BLaER1 treated with 17β-estradiol and CSF1 and Interleukin-3, amounts not matched to agents 10 nM and 100 nM (cell line): Measurements from ENCODE around the gene CFAP54.
A peak's percentile ranks its signal among the peaks of the same experiment; 100 is the strongest.

Experiments used
- H3K27ac ChIP-seq, 11 experiments: shearing (Covaris generic); formaldehyde crosslinking; 2 replicates each; pipeline ENCODE4 v1.8.1; 2022
- H3K27me3 ChIP-seq, 11 experiments: shearing (Covaris generic); formaldehyde crosslinking; 2 replicates each; pipeline ENCODE4 v1.8.1; 2022
- H3K36me3 ChIP-seq, 11 experiments: shearing (Covaris generic); formaldehyde crosslinking; 2 replicates each; pipeline ENCODE4 v1.8.1; 2022
- H3K4me1 ChIP-seq, 10 experiments: shearing (Covaris generic); formaldehyde crosslinking; 2 replicates each; pipeline ENCODE4 v1.8.1; 2022
- H3K4me2 ChIP-seq, 11 experiments: shearing (Covaris generic); formaldehyde crosslinking; 2 replicates each; pipeline ENCODE4 v1.8.1; 2022
- H3K4me3 ChIP-seq, 10 experiments: shearing (Covaris generic); formaldehyde crosslinking; 2 replicates each; pipeline ENCODE4 v1.8.1; 2022
- H3K9ac ChIP-seq, 11 experiments: shearing (Covaris generic); formaldehyde crosslinking; 2 replicates each; pipeline ENCODE4 v1.8.1; 2022
- H3K9me3 ChIP-seq, 11 experiments: shearing (Covaris generic); formaldehyde crosslinking; replicated peaks in 1 of 11; 2 replicates each; pipeline ENCODE4 v1.8.1; 2022
- H4K20me1 ChIP-seq, 11 experiments: shearing (Covaris generic); formaldehyde crosslinking; 2 replicates each; pipeline ENCODE4 v1.8.1; 2022
- Cebpa-rat ChIP-seq, 11 experiments: shearing (Covaris generic); IDR thresholded peaks; 2 replicates each; pipeline ENCODE4 v1.8.1; 2022

Gene CFAP54

GRCh38 chr12:96829354-96829753, 340.0 kb downstream of the CFAP54 start:
- no peaks in the 10 kb centered on the region for H3K27me3 ChIP-seq
- peaks cover 0 to 8% (median 3%) of the 10 kb centered on the region in 11 experiments; a peak in 6 of 22 replicates for H3K9me3 ChIP-seq
- H3K4me2 ChIP-seq: no peak overlapping the region
- H3K4me3 ChIP-seq: no peak overlapping the region
- H3K36me3 ChIP-seq: no peaks in the 10 kb centered on the region
- no peak for TF ChIP-seq Cebpa-rat (IDR thresholded peaks at IDR 0.05)
- no peaks in the 10 kb centered on the region for H3K4me1 ChIP-seq
- no peaks in the 10 kb centered on the region for H4K20me1 ChIP-seq
- H3K27ac ChIP-seq: no peak overlapping the region
- no peak overlapping the region for H3K9ac ChIP-seq

- H3K4me2 ChIP-seq: no peak overlapping the region
- no peaks in the 10 kb centered on the region for H3K4me1 ChIP-seq
- H4K20me1 ChIP-seq: no peaks in the 10 kb centered on the region
- H3K9ac ChIP-seq: no peak overlapping the region
- no peak overlapping the region for H3K27ac ChIP-seq
- H3K4me3 ChIP-seq: no peak overlapping the region
- TF ChIP-seq Cebpa-rat (IDR thresholded peaks at IDR 0.05): no peak
- no peaks in the 10 kb centered on the region for H3K27me3 ChIP-seq
- H3K9me3 ChIP-seq: peaks cover 3 to 15% (median 8%) of the 10 kb centered on the region in 11 experiments; a peak in 8 of 22 replicates
- H3K36me3 ChIP-seq: no peaks in the 10 kb centered on the region
Observed at GRCh38 chr12:96831346-96831745, 342.0 kb downstream of the CFAP54 start.

- no peak overlapping the region for H3K4me3 ChIP-seq
- H3K4me1 ChIP-seq: peaks cover 14 to 18% (median 17%) of the 10 kb centered on the region in 10 experiments
- H3K4me2 ChIP-seq: peak overlapping the region; percentile 30 to 75 (median 60); a peak in 21 of 22 replicates
- H4K20me1 ChIP-seq: no peaks in the 10 kb centered on the region
- no peaks in the 10 kb centered on the region for H3K27me3 ChIP-seq
- TF ChIP-seq Cebpa-rat (IDR thresholded peaks at IDR 0.05): no peak
- H3K9ac ChIP-seq: no peak overlapping the region
- no peaks in the 10 kb centered on the region for H3K36me3 ChIP-seq
- H3K9me3 ChIP-seq: peaks cover 0 to 5% (median 0%) of the 10 kb centered on the region in 11 experiments; a peak in 1 of 22 replicates
- peak overlapping the region in 2 of 11 experiments; percentile 15 to 29; a peak in 1 of 22 replicates for H3K27ac ChIP-seq
Observed at GRCh38 chr12:96846293-96846692, 356.9 kb downstream of the CFAP54 start.

GRCh38 chr12:96850676-96851075, 361.3 kb downstream of the CFAP54 start:
- Histone ChIP-seq H3K4me1 (peaks cover 10 to 14% (median 12%) of the 10 kb centered on the region in 10 experiments), H3K9me3 (peaks cover 0 to 16% (median 9%) of the 10 kb centered on the region in 11 experiments; a peak in 17 of 22 replicates), H3K36me3 (no peaks in the 10 kb centered on the region), H3K9ac (no peak overlapping the region), H3K27me3 (no peaks in the 10 kb centered on the region), H3K27ac (no peak overlapping the region), H4K20me1 (no peaks in the 10 kb centered on the region), H3K4me2 (no peak overlapping the region), H3K4me3 (no peak overlapping the region)
- no peak for TF ChIP-seq Cebpa-rat (IDR thresholded peaks at IDR 0.05)

- Histone ChIP-seq H3K9me3 (peaks cover 18 to 40% (median 33%) of the 10 kb centered on the region in 11 experiments), H3K4me3 (no peak overlapping the region), H3K9ac (no peak overlapping the region), H3K4me1 (no peaks in the 10 kb centered on the region), H4K20me1 (no peaks in the 10 kb centered on the region), H3K27ac (no peak overlapping the region), H3K27me3 (no peaks in the 10 kb centered on the region), H3K4me2 (no peak overlapping the region), H3K36me3 (no peaks in the 10 kb centered on the region)
- no peak for TF ChIP-seq Cebpa-rat (IDR thresholded peaks at IDR 0.05)
Observed at GRCh38 chr12:96858162-96858561, 368.8 kb downstream of the CFAP54 start.

- Histone ChIP-seq H3K36me3 (no peaks in the 10 kb centered on the region), H3K4me2 (no peak overlapping the region), H3K4me3 (no peak overlapping the region), H3K4me1 (no peaks in the 10 kb centered on the region), H3K27ac (no peak overlapping the region), H3K27me3 (no peaks in the 10 kb centered on the region), H3K9me3 (peaks cover 13 to 19% (median 15%) of the 10 kb centered on the region in 11 experiments), H3K9ac (no peak overlapping the region), H4K20me1 (no peaks in the 10 kb centered on the region)
- no peak for TF ChIP-seq Cebpa-rat (IDR thresholded peaks at IDR 0.05)
Observed at GRCh38 chr12:96861656-96862055, 372.3 kb downstream of the CFAP54 start.

- Histone ChIP-seq H4K20me1 (no peaks in the 10 kb centered on the region), H3K4me3 (no peak overlapping the region), H3K4me2 (no peak overlapping the region), H3K4me1 (no peaks in the 10 kb centered on the region), H3K36me3 (no peaks in the 10 kb centered on the region), H3K27ac (no peak overlapping the region), H3K9me3 (peaks cover 7 to 12% (median 8%) of the 10 kb centered on the region in 11 experiments), H3K27me3 (no peaks in the 10 kb centered on the region), H3K9ac (no peak overlapping the region)
- TF ChIP-seq Cebpa-rat (IDR thresholded peaks at IDR 0.05): no peak
Observed at GRCh38 chr12:96862326-96862725, 372.9 kb downstream of the CFAP54 start.

GRCh38 chr12:96864335-96864734, 375.0 kb downstream of the CFAP54 start:
- Histone ChIP-seq H3K9ac (no peak overlapping the region), H3K4me1 (no peaks in the 10 kb centered on the region), H4K20me1 (no peaks in the 10 kb centered on the region), H3K4me3 (no peak overlapping the region), H3K27ac (no peak overlapping the region), H3K27me3 (no peaks in the 10 kb centered on the region), H3K4me2 (no peak overlapping the region), H3K36me3 (no peaks in the 10 kb centered on the region), H3K9me3 (no peaks in the 10 kb centered on the region)
- no peak for TF ChIP-seq Cebpa-rat (IDR thresholded peaks at IDR 0.05)

- Histone ChIP-seq H3K27ac (no peak overlapping the region), H3K27me3 (no peaks in the 10 kb centered on the region), H3K4me1 (no peaks in the 10 kb centered on the region), H3K9me3 (peaks cover 0 to 1% (median 0%) of the 10 kb centered on the region in 11 experiments; a peak in 1 of 22 replicates), H3K4me2 (no peak overlapping the region), H3K36me3 (no peaks in the 10 kb centered on the region), H3K4me3 (no peak overlapping the region), H4K20me1 (no peaks in the 10 kb centered on the region), H3K9ac (no peak overlapping the region)
- TF ChIP-seq Cebpa-rat (IDR thresholded peaks at IDR 0.05): no peak
Observed at GRCh38 chr12:96866801-96867590, 377.6 kb downstream of the CFAP54 start.

- no peak for TF ChIP-seq Cebpa-rat (IDR thresholded peaks at IDR 0.05)
- H3K9me3 ChIP-seq: peaks cover 0 to 10% (median 0%) of the 10 kb centered on the region in 11 experiments; a peak in 3 of 22 replicates
- no peaks in the 10 kb centered on the region for H3K4me1 ChIP-seq
- no peaks in the 10 kb centered on the region for H3K36me3 ChIP-seq
- H3K4me3 ChIP-seq: no peak overlapping the region
- no peaks in the 10 kb centered on the region for H4K20me1 ChIP-seq
- no peak overlapping the region for H3K27ac ChIP-seq
- H3K9ac ChIP-seq: no peak overlapping the region
- no peak overlapping the region for H3K4me2 ChIP-seq
- H3K27me3 ChIP-seq: no peaks in the 10 kb centered on the region
Observed at GRCh38 chr12:96870946-96871345, 381.6 kb downstream of the CFAP54 start.
